ENCODE measurements around the gene MFAP2. TPM values are rescaled to one million over a fixed set of nuclear protein-coding genes. Genes with fewer than 3 reads are reported as not detected.

The MFAP2 gene
- total RNA-seq, 1 experiment from 2014 or later = 12.9 TPM

- in situ Hi-C loops (cut with HindIII; ENCODE audit: low pct_unique_long_range_greater_than_20kb, low sequenced_read_pairs) = no loop called here
- H3K36me3 ChIP-seq (ENCODE audit: control insufficient read depth, insufficient read depth, low read length) = peaks cover 40% of the 10 kb centered on the region
- ATAC-seq (no peak), DNase-seq (ENCODE audit: low read depth, low spot score) (no peak)
- no peaks in the 10 kb centered on the region for H3K27me3 ChIP-seq (ENCODE audit: control insufficient read depth, insufficient read depth, low read length)
- TF ChIP-seq, protein P1, sequence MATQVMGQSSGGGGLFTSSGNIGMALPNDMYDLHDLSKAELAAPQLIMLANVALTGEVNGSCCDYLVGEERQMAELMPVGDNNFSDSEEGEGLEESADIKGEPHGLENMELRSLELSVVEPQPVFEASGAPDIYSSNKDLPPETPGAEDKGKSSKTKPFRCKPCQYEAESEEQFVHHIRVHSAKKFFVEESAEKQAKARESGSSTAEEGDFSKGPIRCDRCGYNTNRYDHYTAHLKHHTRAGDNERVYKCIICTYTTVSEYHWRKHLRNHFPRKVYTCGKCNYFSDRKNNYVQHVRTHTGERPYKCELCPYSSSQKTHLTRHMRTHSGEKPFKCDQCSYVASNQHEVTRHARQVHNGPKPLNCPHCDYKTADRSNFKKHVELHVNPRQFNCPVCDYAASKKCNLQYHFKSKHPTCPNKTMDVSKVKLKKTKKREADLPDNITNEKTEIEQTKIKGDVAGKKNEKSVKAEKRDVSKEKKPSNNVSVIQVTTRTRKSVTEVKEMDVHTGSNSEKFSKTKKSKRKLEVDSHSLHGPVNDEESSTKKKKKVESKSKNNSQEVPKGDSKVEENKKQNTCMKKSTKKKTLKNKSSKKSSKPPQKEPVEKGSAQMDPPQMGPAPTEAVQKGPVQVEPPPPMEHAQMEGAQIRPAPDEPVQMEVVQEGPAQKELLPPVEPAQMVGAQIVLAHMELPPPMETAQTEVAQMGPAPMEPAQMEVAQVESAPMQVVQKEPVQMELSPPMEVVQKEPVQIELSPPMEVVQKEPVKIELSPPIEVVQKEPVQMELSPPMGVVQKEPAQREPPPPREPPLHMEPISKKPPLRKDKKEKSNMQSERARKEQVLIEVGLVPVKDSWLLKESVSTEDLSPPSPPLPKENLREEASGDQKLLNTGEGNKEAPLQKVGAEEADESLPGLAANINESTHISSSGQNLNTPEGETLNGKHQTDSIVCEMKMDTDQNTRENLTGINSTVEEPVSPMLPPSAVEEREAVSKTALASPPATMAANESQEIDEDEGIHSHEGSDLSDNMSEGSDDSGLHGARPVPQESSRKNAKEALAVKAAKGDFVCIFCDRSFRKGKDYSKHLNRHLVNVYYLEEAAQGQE (IDR thresholded peaks at IDR 0.05; ENCODE audit: insufficient read depth in 1 of 2, low read depth in 2 of 2, low read length in 1 of 2) = no peak
- no peak for TF ChIP-seq TCF7L2 (IDR thresholded peaks at IDR 0.05; ENCODE audit: low read depth, low read length)
- TF ChIP-seq POLR2AphosphoS5 (IDR thresholded peaks at IDR 0.05; ENCODE audit: low read depth, low read length) = no peak
- no peak for TF ChIP-seq SIN3A (IDR thresholded peaks at IDR 0.05; ENCODE audit: borderline replicate concordance, insufficient read depth, low read depth, low read length)
- intact Hi-C loops (cut with micrococcal nuclease; ENCODE audit: unreplicated experiment) = no loop called here
- H3K9me3 ChIP-seq (ENCODE audit: control insufficient read depth, insufficient read depth, low read depth, low read length) = no peaks in the 10 kb centered on the region
- no peak overlapping the region for H3K27ac ChIP-seq (ENCODE audit: low read length)
- no peak overlapping the region for H3K4me3 ChIP-seq (ENCODE audit: low read depth in 2 of 2, low read length in 2 of 2)
- no TSS peak for BruUV-seq (replicated peaks)
- ChIA-PET POLR2A (no interaction called here), CTCF (no interaction called here)
- H3K4me1 ChIP-seq (ENCODE audit: control insufficient read depth, insufficient read depth, low read length) = no peaks in the 10 kb centered on the region
Observed at GRCh38 chr1:17024721-17025120, 44.3 kb upstream of the MFAP2 start.

GRCh38 chr1:17023573-17023972 is 43.2 kb upstream of the MFAP2 start:
- CTCF ChIA-PET = no interaction called here
- BruUV-seq (replicated peaks) = no TSS peak
- intact Hi-C loops (cut with micrococcal nuclease; ENCODE audit: unreplicated experiment) (no loop called here), in situ Hi-C loops (cut with HindIII; ENCODE audit: low pct_unique_long_range_greater_than_20kb, low sequenced_read_pairs) (no loop called here)
- ATAC-seq (no peak), DNase-seq (ENCODE audit: low read depth, low spot score) (no peak)
- POLR2A ChIA-PET = no interaction called here
- TF ChIP-seq SIN3A (IDR thresholded peaks at IDR 0.05; ENCODE audit: borderline replicate concordance, insufficient read depth, low read depth, low read length) (no peak), POLR2AphosphoS5 (IDR thresholded peaks at IDR 0.05; ENCODE audit: low read depth, low read length) (no peak), TCF7L2 (IDR thresholded peaks at IDR 0.05; ENCODE audit: low read depth, low read length) (no peak)
- TF ChIP-seq, protein P1 (IDR thresholded peaks at IDR 0.05; ENCODE audit: insufficient read depth in 1 of 2, low read depth in 2 of 2, low read length in 1 of 2) = no peak
- TF ChIP-seq, protein P2, sequence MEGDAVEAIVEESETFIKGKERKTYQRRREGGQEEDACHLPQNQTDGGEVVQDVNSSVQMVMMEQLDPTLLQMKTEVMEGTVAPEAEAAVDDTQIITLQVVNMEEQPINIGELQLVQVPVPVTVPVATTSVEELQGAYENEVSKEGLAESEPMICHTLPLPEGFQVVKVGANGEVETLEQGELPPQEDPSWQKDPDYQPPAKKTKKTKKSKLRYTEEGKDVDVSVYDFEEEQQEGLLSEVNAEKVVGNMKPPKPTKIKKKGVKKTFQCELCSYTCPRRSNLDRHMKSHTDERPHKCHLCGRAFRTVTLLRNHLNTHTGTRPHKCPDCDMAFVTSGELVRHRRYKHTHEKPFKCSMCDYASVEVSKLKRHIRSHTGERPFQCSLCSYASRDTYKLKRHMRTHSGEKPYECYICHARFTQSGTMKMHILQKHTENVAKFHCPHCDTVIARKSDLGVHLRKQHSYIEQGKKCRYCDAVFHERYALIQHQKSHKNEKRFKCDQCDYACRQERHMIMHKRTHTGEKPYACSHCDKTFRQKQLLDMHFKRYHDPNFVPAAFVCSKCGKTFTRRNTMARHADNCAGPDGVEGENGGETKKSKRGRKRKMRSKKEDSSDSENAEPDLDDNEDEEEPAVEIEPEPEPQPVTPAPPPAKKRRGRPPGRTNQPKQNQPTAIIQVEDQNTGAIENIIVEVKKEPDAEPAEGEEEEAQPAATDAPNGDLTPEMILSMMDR (IDR thresholded peaks at IDR 0.05) = no peak
- Histone ChIP-seq H3K9me3 (ENCODE audit: control insufficient read depth, insufficient read depth, low read depth, low read length) (no peaks in the 10 kb centered on the region), H3K4me1 (ENCODE audit: control insufficient read depth, insufficient read depth, low read length) (peaks cover 3% of the 10 kb centered on the region; the same call in 1 of the 2 replicates), H3K36me3 (ENCODE audit: control insufficient read depth, insufficient read depth, low read length) (peaks cover 45% of the 10 kb centered on the region), H3K4me3 (ENCODE audit: low read depth in 2 of 2, low read length in 2 of 2) (no peak overlapping the region), H3K27ac (ENCODE audit: low read length) (no peak overlapping the region), H3K27me3 (ENCODE audit: control insufficient read depth, insufficient read depth, low read length) (no peaks in the 10 kb centered on the region)
